Stimulated activated naive CD8-positive, alpha-beta T cell treated with anti-CD3 and anti-CD28 coated beads, Interleukin-15, Interleukin-2, amounts not matched to agents 100 ng/mL and 50 ng/mL, for 24 hours (primary cell): Measurements from ENCODE around the gene RWDD1.

Experiments
- H3K27ac Mint-ChIP-seq: one replicate; pipeline ENCODE4 v1.8.0; 2021; ENCODE audit warnings: mild to moderate bottlenecking, mixed read lengths
- H3K27me3 Mint-ChIP-seq: one replicate; pipeline ENCODE4 v1.8.0; 2021; ENCODE audit warnings: mixed read lengths
- H3K36me3 Mint-ChIP-seq: one replicate; pipeline ENCODE4 v1.8.0; 2021; ENCODE audit warnings: low read depth, mixed read lengths
- H3K4me1 Mint-ChIP-seq: one replicate; pipeline ENCODE4 v1.8.0; 2021; ENCODE audit warnings: low read depth, mixed read lengths
- H3K4me3 Mint-ChIP-seq: one replicate; pipeline ENCODE4 v1.8.0; 2021; ENCODE audit warnings: mild to moderate bottlenecking, mixed read lengths
- H3K9me3 Mint-ChIP-seq: one replicate; pipeline ENCODE4 v1.8.0; 2021; ENCODE audit warnings: mixed read lengths

Gene RWDD1

GRCh38 chr6:116615937-116616736, 44.8 kb downstream of the RWDD1 start, which contains the start of gene RSPH4A:
RSPH4A (plus strand) TSS chr6:116616479; CDS start chr6:116616624, 145 bp downstream.
- Mint-ChIP-seq H3K27me3 (peaks cover 30% of the 10 kb centered on the region), H3K4me3 (peak within 1 kb of the TSS; percentile 92), H3K9me3 (no peaks in the 10 kb centered on the region), H3K27ac (peak within 1 kb of the TSS; percentile 66), H3K36me3 (no peaks in the 10 kb centered on the region), H3K4me1 (peaks cover 14% of the 10 kb centered on the region)

DNA sequence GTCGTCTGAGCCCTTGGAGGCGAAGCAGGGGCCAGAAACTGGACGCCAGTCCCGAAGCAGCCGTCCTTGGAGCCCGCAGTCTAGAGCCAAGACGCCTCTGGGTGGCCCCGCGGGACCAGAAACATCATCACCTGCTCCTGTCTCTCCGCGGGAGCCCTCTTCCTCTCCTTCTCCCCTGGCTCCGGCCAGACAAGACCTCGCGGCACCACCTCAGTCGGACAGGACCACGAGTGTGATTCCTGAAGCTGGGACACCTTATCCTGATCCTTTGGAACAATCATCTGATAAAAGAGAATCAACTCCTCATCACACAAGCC, 45.4 kb downstream of the RWDD1 start:
- H3K4me1 Mint-ChIP-seq: peaks cover 14% of the 10 kb centered on the region
- H3K36me3 Mint-ChIP-seq: no peaks in the 10 kb centered on the region
- no peak overlapping the region for H3K27ac Mint-ChIP-seq
- peak overlapping the region; percentile 92 for H3K4me3 Mint-ChIP-seq
- peaks cover 30% of the 10 kb centered on the region for H3K27me3 Mint-ChIP-seq
- no peaks in the 10 kb centered on the region for H3K9me3 Mint-ChIP-seq

- Mint-ChIP-seq H3K36me3 (no peaks in the 10 kb centered on the region), H3K27me3 (no peaks in the 10 kb centered on the region), H3K27ac (no peak overlapping the region)
These were observed 52.9 kb downstream of the RWDD1 start for GRCh38 chr6:116624036-116624805.

GRCh38 chr6:116625872-116626271, 54.6 kb downstream of the RWDD1 start:
- H3K4me1 Mint-ChIP-seq: peaks cover 10% of the 10 kb centered on the region
- no peak overlapping the region for H3K27ac Mint-ChIP-seq
- no peak overlapping the region for H3K4me3 Mint-ChIP-seq
- H3K9me3 Mint-ChIP-seq: no peaks in the 10 kb centered on the region
- no peaks in the 10 kb centered on the region for H3K36me3 Mint-ChIP-seq
- H3K27me3 Mint-ChIP-seq: no peaks in the 10 kb centered on the region

More at GRCh38 chr6:116624036-116624805, 52.9 kb downstream of the RWDD1 start:
- Mint-ChIP-seq H3K4me1 (peaks cover under 1% of the 10 kb centered on the region), H3K4me3 (no peak overlapping the region), H3K9me3 (no peaks in the 10 kb centered on the region)

DNA sequence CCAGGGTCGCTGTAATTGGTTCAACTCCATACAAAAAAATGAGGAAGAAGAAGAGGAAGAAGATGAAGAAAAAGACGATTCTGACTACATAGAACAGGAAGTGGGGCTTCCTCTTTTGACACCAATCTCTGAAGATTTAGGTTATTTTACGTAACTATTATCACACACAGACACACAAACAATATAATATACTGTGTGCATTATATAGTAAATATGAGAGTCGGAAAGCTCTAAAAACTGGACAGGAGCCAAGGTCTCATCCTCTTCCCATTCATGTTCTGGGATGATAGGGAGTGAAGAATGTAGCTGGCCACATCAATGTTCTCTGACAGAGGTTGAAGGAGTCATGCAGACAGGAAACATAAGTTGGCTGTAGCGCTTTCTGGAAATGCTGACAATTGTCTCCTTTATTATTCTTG, 58.3 kb downstream of the RWDD1 start:
- H3K4me1 Mint-ChIP-seq: peaks cover 10% of the 10 kb centered on the region
- H3K27me3 Mint-ChIP-seq: no peaks in the 10 kb centered on the region
- H3K36me3 Mint-ChIP-seq: peaks cover 11% of the 10 kb centered on the region
- H3K4me3 Mint-ChIP-seq: no peak overlapping the region
- no peak overlapping the region for H3K27ac Mint-ChIP-seq
- no peaks in the 10 kb centered on the region for H3K9me3 Mint-ChIP-seq

- H3K27me3 Mint-ChIP-seq: no peaks in the 10 kb centered on the region
- no peak overlapping the region for H3K27ac Mint-ChIP-seq
These were observed 60.2 kb downstream of the RWDD1 start for GRCh38 chr6:116631379-116631990.

DNA sequence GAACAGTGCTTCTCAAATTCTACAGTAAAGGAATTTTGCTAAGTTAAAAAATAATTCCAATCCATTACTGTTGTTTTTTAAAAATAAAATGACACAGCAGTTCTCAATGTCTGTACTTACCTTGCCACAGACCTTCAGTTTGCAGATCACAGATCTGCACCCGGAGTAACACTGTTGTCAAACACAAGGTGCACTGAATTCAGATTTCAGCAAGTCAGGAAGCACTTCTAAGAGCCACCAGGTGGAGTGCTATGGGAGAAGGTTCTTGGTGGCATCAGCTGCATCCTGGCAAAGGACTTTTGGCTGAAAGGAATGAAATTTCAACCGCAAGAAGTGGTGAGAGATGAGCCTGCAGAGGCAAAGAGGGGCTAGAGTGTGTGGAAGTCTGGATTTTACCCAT, 62.4 kb downstream of the RWDD1 start:
- no peaks in the 10 kb centered on the region for H3K9me3 Mint-ChIP-seq
- H3K4me1 Mint-ChIP-seq: peaks cover 10% of the 10 kb centered on the region
- no peaks in the 10 kb centered on the region for H3K27me3 Mint-ChIP-seq
- no peak overlapping the region for H3K27ac Mint-ChIP-seq
- H3K4me3 Mint-ChIP-seq: no peak overlapping the region
- H3K36me3 Mint-ChIP-seq: peaks cover 27% of the 10 kb centered on the region

More at GRCh38 chr6:116631379-116631990, 60.2 kb downstream of the RWDD1 start:
- Mint-ChIP-seq H3K4me3 (no peak overlapping the region), H3K4me1 (peaks cover 10% of the 10 kb centered on the region), H3K9me3 (no peaks in the 10 kb centered on the region), H3K36me3 (peaks cover 19% of the 10 kb centered on the region)
